Right lobe of liver (tissue), 6 donors: ENCODE measurements around the gene EPHA10. TPM values are rescaled to one million over a fixed set of nuclear protein-coding genes. Genes with fewer than 3 reads are reported as not detected.

Experiments used
- ATAC-seq, 4 donors: fragments of 200-7000 bp; cut with Tn5 transposase; one replicate each; pipeline ENCODE4 v1.9.1; 2020; ENCODE audit warnings: mild to moderate bottlenecking in 4 of 4, moderate library complexity in 4 of 4
- DNase-seq, 3 donors: peaks; one replicate each; pipeline ENCODE4 v3.0.0-alpha.2; 2020
- H3K27ac ChIP-seq, 3 donors: fragments of 200-600 bp; one replicate each; pipeline ENCODE4 v1.8.0; 2022
- H3K27me3 ChIP-seq, 2 donors: fragments of 200-600 bp; one replicate each; pipeline ENCODE4 v1.8.0; 2022
- H3K36me3 ChIP-seq, 4 donors: fragments of 200-600 bp; sonication (generic) in 1 of 4; one replicate each; pipeline versions ENCODE4 v1.5.1 to v1.8.0; 2017 to 2022; ENCODE audit warnings: control low read depth in 1 of 4
- H3K4me1 ChIP-seq, 4 donors: fragments of 200-600 bp; sonication (generic) in 1 of 4; one replicate each; pipeline versions ENCODE4 v1.5.1 to v1.8.0; 2017 to 2022; ENCODE audit warnings: control low read depth in 1 of 4
- H3K4me3 ChIP-seq, 3 donors: fragments of 200-600 bp; one replicate each; pipeline ENCODE4 v1.8.0; 2022
- H3K9me3 ChIP-seq, 4 donors: fragments of 200-600 bp; sonication (generic) in 1 of 4; one replicate each; pipeline versions ENCODE4 v1.5.1 to v1.8.0; 2017 to 2022; ENCODE audit warnings: control low read depth in 1 of 4
- CTCF ChIP-seq, 4 donors: fragments of 200-600 bp in 3 of 4; fragments of 450-650 bp in 1 of 4; IDR thresholded peaks; one replicate each; pipeline versions ENCODE4 v1.5.1 to v1.8.0; 2016 to 2022; ENCODE audit warnings: antibody characterized with exemption in 4 of 4, mild to moderate bottlenecking in 2 of 4
- POLR2A ChIP-seq: fragments of 450-650 bp; IDR thresholded peaks from one replicate; pipeline ENCODE4 v1.6.1; 2017; ENCODE audit warnings: antibody characterized with exemption, mild to moderate bottlenecking
- WGBS: methylation state at CpG from one replicate; pipeline ENCODE4 v1.1.6; 2018; ENCODE audit warnings: low coverage, low lambda C conversion rate; ENCODE audit not compliant: insufficient coverage; ENCODE audit errors: missing lambda C conversion rate; 5-methylcytosine and 5-hydroxymethylcytosine counted together
- intact Hi-C, 2 donors: fragments of 100-400 bp; cut with DNase I; formaldehyde crosslinking; loops; one replicate each; pipeline versions ENCODE4 v1.11.2 to v1.14.1; 2022
- total RNA-seq, 6 experiments: library from RNA; depleted of rRNA in 2 of 6; stranded (reverse); fragments of >200 nt in 2 of 6; fragmentation: NEBNext Ultra II Directional in 3 of 6; extraction: Animal tissue kit (Norgen Biotek cat#: 25700) in 3 of 6; gene quantifications; one replicate each; pipeline versions ENCODE4 v1.1.0 to v1.2.4, GENCODE V29; 2016 to 2023
- donor health status: DM: no; HTN: yes; CAD: no.
- donor health status: DM: no; HTN: no; CAD: no.
- donor health status: DM: no; HTN: no; CAD: no.
- donor health status: DM: no; HTN: yes; CAD: no.
- donor health status: DM: no; HTN: yes; CAD: no.

The EPHA10 gene
- total RNA-seq, 6 experiments from 2014 or later, result 0.07 to 0.16 TPM; not detected in 4

GRCh38 chr1:37802439-37802838 lies 37.5 kb upstream of the EPHA10 start:
- no peaks in the 10 kb centered on the region for H3K27me3 ChIP-seq
- no peak overlapping the region for H3K27ac ChIP-seq
- H3K36me3 ChIP-seq, result peaks cover 19 to 52% (median 28%) of the 10 kb centered on the region in 4 donors
- H3K9me3 ChIP-seq, result no peaks in the 10 kb centered on the region
- no peak overlapping the region for H3K4me3 ChIP-seq
- TF ChIP-seq POLR2A (no peak), CTCF (IDR thresholded peaks at IDR 0.05) (no peak)
- 88% methylated on average over 1 of the region's 1 CpG for WGBS
- DNase-seq, result no peak
- no peak for ATAC-seq
- H3K4me1 ChIP-seq, result peaks cover 0 to 8% (median 3%) of the 10 kb centered on the region in 4 donors
- intact Hi-C loops, result no loop called here

GRCh38 chr1:37797750-37798345 lies 32.9 kb upstream of the EPHA10 start:
- Histone ChIP-seq H3K4me1 (peaks cover 0 to 10% (median 0%) of the 10 kb centered on the region in 4 donors), H3K36me3 (peaks cover 0 to 13% (median 7%) of the 10 kb centered on the region in 4 donors), H3K4me3 (no peak overlapping the region), H3K27me3 (no peaks in the 10 kb centered on the region), H3K27ac (no peak overlapping the region), H3K9me3 (no peaks in the 10 kb centered on the region)
- DNase-seq (no peak), ATAC-seq (no peak)
- WGBS, result 84% methylated on average over 3 of the region's 3 CpGs
- intact Hi-C loops, result no loop called here
- TF ChIP-seq POLR2A, result no peak
- no peak for TF ChIP-seq CTCF (IDR thresholded peaks at IDR 0.05)

- Histone ChIP-seq H3K4me3 (no peak overlapping the region), H3K36me3 (peaks cover 0 to 2% (median 0%) of the 10 kb centered on the region in 4 donors), H3K9me3 (no peaks in the 10 kb centered on the region), H3K27me3 (no peaks in the 10 kb centered on the region), H3K4me1 (peaks cover 0 to 10% (median 0%) of the 10 kb centered on the region in 4 donors), H3K27ac (no peak overlapping the region)
- intact Hi-C loops, result no loop called here
- no peak for TF ChIP-seq CTCF (IDR thresholded peaks at IDR 0.05)
- TF ChIP-seq POLR2A, result no peak
- 43% methylated on average over 10 of the region's 22 CpGs for WGBS
- DNase-seq, result peak in 2 of 3 donors; percentile 60 to 64
- ATAC-seq, result peak; percentile 56 to 76 (median 66)
Observed at GRCh38 chr1:37795340-37796125, 30.6 kb upstream of the EPHA10 start.

DNA sequence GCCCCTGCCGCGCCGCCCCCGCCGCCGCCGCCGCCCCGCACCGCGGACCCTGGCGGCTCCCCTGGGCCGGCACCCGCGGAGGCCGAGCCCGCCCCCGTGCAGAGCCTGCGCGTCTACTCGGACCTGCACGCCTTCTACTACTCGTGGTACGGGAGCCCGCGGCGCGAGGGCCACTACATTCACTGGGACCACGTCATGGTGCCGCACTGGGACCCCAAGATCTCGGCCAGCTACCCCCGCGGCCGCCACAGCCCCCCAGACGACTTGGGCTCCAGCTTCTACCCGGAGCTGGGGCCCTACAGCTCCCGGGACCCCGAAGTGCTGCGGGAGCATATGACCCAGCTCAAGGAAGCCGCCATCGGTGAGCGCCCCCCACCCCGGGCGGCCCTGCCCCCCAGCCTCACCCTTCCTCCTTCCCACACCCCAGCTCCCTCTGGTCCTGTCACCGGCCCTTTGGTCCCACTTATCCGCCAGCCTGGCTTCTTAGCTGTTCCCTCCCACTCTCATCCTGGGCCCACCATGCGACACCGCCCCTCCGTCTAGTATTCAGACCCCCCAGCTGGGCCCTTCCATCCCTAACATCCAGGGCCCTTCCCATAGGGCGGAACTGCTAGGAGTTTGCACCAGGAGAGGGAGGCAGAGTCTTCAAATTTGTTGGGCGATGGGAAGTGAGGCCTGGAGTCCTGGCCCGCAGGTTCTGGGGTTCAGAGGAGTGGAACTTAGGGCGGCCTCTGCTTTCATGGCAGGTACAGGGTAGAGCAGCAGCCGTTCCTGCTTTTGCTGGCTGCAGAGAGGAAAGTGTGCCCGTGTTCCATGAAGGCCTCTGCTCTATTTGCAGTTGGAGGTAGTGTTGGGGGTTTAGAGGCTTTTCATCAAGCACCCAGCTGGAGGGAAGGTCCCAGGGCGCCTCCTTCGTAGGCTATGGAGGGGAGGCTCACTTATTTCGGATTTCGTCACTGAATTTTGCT lies 29.7 kb upstream of the EPHA10 start:
- H3K9me3 ChIP-seq, result no peaks in the 10 kb centered on the region
- intact Hi-C loops, result no loop called here
- H3K4me3 ChIP-seq, result peak overlapping the region in 2 of 3 donors; percentile 26 to 61
- TF ChIP-seq POLR2A, result no peak
- H3K27me3 ChIP-seq, result no peaks in the 10 kb centered on the region
- peaks cover 0 to 10% (median 0%) of the 10 kb centered on the region in 4 donors for H3K4me1 ChIP-seq
- H3K36me3 ChIP-seq, result no peaks in the 10 kb centered on the region
- no peak overlapping the region for H3K27ac ChIP-seq
- 40% methylated on average over 14 of the region's 59 CpGs for whole genome bisulfite sequencing
- ATAC-seq (peak in 1 of 4 donors; percentile 3), DNase-seq (peak in 1 of 3 donors; percentile 19)
